GM21737 (cell line): ENCODE measurements around the gene ODF2L.
A peak's percentile ranks its signal among the peaks of the same experiment; 100 is the strongest.

Experiments used
- ATAC-seq: cut with Tn5 transposase; IDR thresholded peaks from one replicate; pipeline ENCODE4 v1.9.1; 2021; ENCODE audit warnings: mild to moderate bottlenecking, moderate library complexity; ENCODE audit not compliant: unreplicated experiment

The ODF2L gene

GRCh38 chr1:86395751-86396497 lies at the start of gene ODF2L:
TSS of gene ODF2L (minus strand) at chr1:86396323. CDS start at chr1:86387027, 9,296 bp downstream.
- ATAC-seq: peak; percentile 100

- ATAC-seq: no peak
Measured at GRCh38 chr1:86445919-86446318, 49.8 kb upstream of the ODF2L start.

- ATAC-seq: no peak
Measured at GRCh38 chr1:86441997-86442396, 45.9 kb upstream of the ODF2L start.

GRCh38 chr1:86441581-86441980 lies 45.5 kb upstream of the ODF2L start:
- ATAC-seq: no peak

- no peak for ATAC-seq
Measured at GRCh38 chr1:86436041-86436440, 39.9 kb upstream of the ODF2L start.

GRCh38 chr1:86435327-86435726 lies 39.2 kb upstream of the ODF2L start:
- no peak for ATAC-seq

GRCh38 chr1:86434059-86434458 lies 37.9 kb upstream of the ODF2L start:
- no peak for ATAC-seq

GRCh38 chr1:86430376-86430775 lies 34.3 kb upstream of the ODF2L start:
- no peak for ATAC-seq

GRCh38 chr1:86429835-86430234 lies 33.7 kb upstream of the ODF2L start:
- ATAC-seq: no peak

GRCh38 chr1:86429122-86429725 lies 33.1 kb upstream of the ODF2L start:
- ATAC-seq: no peak

GRCh38 chr1:86423873-86424272 lies 27.8 kb upstream of the ODF2L start, which contains the start of gene CLCA2:
TSS of gene CLCA2 (plus strand) at chr1:86424171. CDS start at chr1:86424248, 77 bp downstream.
- ATAC-seq: no peak

GRCh38 chr1:86423473-86423872 lies 27.4 kb upstream of the ODF2L start:
- no peak for ATAC-seq

- ATAC-seq: no peak
Measured at GRCh38 chr1:86421601-86422280, 25.6 kb upstream of the ODF2L start.

- ATAC-seq: peak; percentile 71
Measured at GRCh38 chr1:86419277-86419903, 23.3 kb upstream of the ODF2L start.

GRCh38 chr1:86416343-86416742 lies 20.2 kb upstream of the ODF2L start:
- ATAC-seq: no peak

GRCh38 chr1:86410879-86411278 lies 14.8 kb upstream of the ODF2L start:
- ATAC-seq: no peak

GRCh38 chr1:86409416-86410021 lies 13.4 kb upstream of the ODF2L start:
- no peak for ATAC-seq

GRCh38 chr1:86396498-86396890 lies 371 bp upstream of the ODF2L start:
- peak; percentile 18 for ATAC-seq

- ATAC-seq: no peak
Measured at GRCh38 chr1:86394416-86394815, 1.7 kb downstream of the ODF2L start.

- peak; percentile 79 for ATAC-seq
Measured at GRCh38 chr1:86389307-86389706, 6.8 kb downstream of the ODF2L start.

- no peak for ATAC-seq
Measured at GRCh38 chr1:86388777-86389176, 7.3 kb downstream of the ODF2L start.
